RCC 7860 (cell line): ENCODE data around the gene NOL4L.

Source experiments
- DNase-seq: peaks from one replicate; pipeline ENCODE4 v3.0.0-alpha.2; 2015; ENCODE audit warnings: low spot score
- FAIRE-seq: peaks from 2 replicates; lab custom pipeline; 2012; peaks lifted over from hg19 to GRCh38; lab: Jason Lieb, UNC

Gene NOL4L

GRCh38 chr20:32463642-32464400 lies 121.3 kb downstream of the NOL4L start:
- FAIRE-seq, result no peak
- DNase-seq, result no peak

DNA sequence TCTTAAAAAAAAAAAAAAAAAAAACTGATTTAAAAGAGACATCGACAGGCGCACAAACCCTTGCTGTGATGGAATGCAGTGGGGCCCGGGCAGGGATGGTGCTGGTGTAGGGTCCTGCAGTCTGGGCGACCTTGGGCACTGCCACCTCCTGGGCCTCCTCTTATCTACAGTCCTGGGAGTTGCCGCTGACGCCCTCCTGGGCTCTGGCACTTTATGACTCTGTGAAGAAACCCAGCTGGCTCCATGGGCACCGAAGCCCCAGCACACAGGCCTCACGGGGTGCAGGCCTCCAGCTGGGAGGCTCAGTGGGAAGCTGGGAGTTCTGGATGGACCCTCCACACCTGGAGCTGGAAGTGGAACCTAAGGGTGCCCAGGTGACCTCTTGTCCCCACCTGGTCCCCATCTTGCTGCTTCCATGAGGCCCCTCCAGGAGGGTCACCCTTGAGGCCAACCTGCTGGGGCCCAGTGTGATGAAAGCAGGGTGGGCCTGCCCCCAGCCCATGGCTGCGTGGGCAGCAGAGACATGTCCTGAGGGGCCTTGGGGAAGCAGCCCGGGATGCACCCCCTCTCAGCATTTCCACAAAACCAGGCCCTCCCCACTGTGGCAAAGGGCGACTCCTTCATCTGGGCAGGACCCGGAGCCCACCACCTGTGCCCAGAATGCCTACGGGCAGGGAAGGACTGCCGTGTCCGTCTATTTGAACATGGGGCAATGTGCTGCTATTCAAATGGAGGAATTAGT lies 122.1 kb downstream of the NOL4L start:
- DNase-seq, result no peak
- FAIRE-seq, result no peak

DNA sequence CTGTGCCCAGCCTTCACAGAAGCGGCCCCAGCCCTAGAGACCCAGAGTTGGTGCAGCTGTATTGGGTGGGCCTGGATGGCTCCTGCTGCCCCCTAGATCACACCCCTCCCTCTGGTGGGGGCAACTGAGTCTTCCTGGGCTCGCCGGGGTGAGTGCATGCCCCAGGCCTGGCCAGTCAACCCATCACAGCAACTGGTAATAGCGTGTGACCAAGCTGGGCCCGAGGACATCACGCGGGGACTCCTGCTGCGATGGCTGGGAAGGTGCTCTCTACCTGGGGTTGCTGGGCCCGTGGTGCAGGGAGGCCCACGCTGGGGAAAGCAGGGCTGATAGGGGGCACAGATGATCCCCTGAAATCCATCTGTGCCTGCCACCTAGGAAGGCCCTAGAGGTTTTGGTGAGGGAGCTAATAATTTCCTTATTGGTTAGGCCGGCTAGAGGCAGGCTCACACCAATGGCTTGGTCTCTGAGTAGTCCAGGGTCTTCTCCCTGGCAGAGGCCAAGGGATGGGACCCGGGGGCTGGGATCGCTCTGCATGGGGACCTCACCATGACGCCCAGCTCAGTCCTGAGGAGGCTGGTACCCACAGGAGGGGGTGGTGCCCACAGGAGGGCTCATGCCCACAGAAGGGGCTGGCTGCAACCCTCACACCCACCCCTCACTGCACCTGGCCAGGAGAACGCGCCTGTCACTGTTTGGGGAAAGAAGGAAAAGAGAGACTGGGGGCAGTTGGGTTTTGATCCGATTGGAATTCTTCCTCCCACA lies 123.1 kb downstream of the NOL4L start:
- FAIRE-seq (no peak), DNase-seq (no peak)

- FAIRE-seq, result no peak
These were observed 124.3 kb downstream of the NOL4L start for GRCh38 chr20:32460683-32461320.

DNA sequence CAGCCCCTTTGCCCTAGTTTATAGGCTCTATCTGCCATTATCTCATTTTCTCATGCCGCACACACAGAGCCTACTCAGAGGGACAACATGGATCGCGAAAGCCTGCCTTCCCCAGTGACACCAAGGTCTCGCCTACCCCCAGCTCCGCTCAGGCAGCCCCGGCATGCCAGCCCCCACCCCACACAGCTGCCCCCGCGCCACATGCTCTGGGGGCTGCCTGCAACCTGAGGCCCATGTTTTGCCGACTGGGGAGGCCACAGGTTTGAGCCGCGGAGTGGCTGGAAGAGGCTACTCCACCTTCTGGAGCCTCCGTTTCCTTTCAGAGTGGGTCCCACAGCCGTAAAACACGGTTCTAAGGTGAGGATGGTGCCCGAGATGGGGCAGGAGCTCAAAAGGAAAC lies 124.9 kb downstream of the NOL4L start:
- FAIRE-seq (no peak), DNase-seq (no peak)

More at GRCh38 chr20:32460683-32461320, 124.3 kb downstream of the NOL4L start:
- no peak for DNase-seq

DNA sequence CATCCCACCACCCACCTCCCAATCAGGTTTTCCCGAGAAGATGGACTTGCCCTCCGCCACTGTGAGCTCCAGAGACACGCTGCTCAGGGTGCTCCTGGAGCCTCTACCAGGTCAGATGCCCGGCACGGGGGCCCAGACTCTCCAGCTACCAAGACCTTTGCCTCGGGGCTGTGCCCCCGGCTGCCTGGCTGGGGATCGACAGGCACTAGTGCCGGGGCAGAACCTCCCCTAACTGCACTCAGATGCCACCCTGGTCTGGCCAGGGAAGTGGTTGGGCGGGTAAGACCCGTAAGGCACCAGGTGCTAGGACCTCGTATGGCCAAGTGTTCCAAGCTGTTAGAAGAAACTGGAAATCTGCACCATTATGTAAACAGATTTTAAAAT lies 126.3 kb downstream of the NOL4L start:
- FAIRE-seq (no peak), DNase-seq (no peak)

DNA sequence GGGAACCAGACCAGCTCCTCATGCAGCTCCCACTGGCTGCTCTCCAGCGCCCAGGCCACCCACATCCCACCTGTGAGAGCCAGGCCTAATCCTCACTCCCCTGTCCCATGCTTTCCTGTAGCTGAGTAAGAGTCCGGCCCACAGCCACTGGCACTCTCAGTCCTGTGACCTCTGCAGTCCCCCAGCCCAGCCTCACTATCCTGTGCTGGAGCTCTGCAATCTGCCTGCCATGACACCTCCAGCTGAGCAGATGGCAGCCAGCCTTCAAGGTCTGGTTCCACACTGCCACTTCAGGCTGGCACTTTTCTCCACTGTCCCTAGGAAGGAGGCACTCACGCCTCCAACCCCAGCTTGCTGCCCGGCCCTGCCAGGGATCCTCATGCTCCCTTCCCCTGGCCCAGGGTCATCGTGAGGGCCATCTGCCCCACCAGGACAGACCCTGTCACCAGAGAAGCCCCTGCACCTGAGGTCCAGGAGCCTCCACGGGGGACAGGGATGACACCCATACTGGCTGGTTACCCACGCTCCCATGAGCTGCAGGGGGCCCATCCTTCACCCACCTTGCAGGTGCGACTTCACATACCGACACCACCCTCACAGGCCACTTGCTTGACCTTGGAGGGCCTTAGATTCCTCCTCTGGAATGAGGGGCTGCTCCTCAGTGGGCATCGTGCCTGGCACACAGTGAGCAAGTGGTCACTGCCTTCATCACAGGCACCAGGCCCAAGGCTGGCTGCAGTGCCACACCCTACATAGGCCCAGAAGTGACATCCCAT lies 126.9 kb downstream of the NOL4L start:
- FAIRE-seq (no peak), DNase-seq (no peak)

DNA sequence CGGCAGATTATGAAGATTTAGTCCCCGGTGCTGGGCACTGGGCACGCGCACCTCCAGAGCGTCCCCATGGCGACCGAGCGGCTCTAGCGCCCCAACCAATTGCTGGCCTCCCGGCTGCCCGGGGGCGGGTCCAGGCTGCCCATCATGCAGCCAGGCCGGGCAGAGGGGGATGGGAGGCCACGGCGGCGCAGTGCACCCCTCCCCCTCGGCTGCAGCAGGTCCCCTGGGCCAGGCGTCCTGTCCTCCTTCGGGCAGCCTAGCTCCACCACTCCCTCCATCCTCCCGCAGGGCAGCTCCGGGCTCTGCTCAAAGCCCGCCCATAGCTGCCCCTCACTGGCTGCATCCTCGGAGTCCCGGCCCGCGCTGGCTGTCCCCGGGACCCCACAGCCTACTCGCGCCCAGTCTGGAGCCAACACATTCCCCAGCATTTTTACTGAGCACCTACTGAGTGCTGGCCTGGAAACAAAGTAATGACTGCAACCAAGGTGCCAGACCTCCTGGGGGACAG lies 127.6 kb downstream of the NOL4L start:
- peak; percentile 73 for DNase-seq
- no peak for FAIRE-seq

GRCh38 chr20:32456869-32457478 lies 128.2 kb downstream of the NOL4L start:
- FAIRE-seq, result no peak
- DNase-seq, result peak; percentile 70

DNA sequence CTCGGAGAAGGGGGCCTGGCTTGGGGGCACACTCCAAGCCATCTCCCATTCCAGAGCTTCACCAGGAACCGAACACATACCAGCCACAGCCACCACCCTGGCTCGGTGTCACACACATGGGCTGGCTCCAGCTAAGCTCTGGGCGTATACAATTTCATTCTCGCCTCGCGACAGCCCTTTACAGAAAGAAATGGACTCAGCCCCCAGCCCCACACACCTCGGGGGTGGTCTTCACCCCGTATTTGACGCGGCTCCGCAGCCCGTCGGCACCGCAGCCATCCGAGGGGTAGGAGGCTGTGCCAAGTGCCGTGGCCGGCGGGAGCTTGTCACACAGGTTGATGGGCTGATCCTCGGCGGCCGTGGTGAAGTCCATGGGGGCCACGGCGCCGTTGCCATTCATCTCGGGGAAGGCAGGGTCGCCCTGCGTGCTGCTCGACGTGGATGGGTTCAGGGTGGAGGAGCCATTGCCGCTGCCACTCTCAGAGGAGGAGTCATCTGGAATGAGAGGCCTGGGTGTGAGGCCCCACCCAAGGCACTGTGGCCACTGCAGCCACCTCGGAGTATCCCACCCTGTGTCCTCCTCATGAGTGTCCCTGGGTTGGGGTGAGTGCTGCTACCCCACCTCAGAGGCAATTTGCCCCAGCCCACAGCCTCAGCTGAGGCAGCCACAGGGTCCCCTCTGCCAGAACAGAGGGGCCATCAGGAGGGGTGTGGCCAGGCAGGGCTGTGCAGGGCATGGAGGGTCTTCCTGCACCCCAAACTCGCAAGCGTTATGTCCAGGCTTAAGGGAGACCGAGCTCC lies 129.0 kb downstream of the NOL4L start:
- no peak for DNase-seq

GRCh38 chr20:32455171-32455900 lies 129.8 kb downstream of the NOL4L start:
- no peak for DNase-seq
- FAIRE-seq, result no peak

More for the DNA sequence above, 129.0 kb downstream of the NOL4L start:
- FAIRE-seq, result no peak

DNA sequence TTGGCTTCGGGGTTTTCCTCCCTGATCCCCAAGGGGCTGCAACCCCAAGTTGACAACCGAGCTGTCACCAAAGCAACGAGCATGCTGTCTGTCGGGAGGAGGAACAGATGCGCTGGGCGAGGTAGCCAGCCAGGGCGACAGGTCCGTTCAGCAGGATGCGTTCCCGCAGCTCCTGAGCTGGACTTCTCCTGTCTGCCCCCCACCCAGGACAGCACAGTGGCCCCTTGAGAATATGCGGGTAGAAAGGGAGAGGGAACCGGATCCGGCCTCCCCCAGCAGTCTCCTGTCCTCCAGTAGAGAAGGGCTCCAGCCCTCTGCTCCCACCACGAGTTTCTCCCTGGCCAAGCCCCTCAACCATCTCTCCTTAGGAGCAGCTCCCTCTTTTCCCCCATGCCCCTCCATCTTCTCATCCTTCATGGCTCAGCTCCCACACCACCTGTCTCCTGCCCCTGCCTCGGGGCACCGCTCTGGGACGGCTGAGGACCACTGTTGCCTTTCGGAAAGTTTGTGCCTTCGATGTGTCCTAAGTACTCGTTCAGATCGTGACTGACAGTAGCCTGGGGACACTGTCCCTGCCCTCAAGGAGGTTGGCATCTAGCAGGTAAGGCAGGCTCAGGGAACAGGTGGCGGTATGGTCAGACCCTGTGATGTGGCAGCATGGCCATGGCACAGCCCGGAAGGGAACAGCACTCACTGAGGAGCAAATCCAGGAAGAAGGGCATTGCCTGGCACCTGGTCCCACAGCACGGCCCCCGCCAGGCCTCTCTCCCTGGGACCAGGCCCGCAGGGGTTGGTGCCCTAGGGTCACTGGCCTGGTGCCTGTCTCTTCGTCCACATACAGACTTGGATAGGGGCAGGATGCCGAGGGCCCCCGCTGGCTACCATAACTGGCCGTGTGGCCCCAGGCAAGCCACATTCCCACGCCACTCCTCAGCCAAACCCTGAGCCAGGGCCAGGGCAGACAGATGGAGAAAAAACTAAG lies 130.7 kb downstream of the NOL4L start:
- DNase-seq, result no peak
- no peak for FAIRE-seq

GRCh38 chr20:32453467-32454163 lies 131.5 kb downstream of the NOL4L start:
- no peak for FAIRE-seq
- no peak for DNase-seq

GRCh38 chr20:32452776-32453466 lies 132.2 kb downstream of the NOL4L start:
- no peak for FAIRE-seq
- no peak for DNase-seq

DNA sequence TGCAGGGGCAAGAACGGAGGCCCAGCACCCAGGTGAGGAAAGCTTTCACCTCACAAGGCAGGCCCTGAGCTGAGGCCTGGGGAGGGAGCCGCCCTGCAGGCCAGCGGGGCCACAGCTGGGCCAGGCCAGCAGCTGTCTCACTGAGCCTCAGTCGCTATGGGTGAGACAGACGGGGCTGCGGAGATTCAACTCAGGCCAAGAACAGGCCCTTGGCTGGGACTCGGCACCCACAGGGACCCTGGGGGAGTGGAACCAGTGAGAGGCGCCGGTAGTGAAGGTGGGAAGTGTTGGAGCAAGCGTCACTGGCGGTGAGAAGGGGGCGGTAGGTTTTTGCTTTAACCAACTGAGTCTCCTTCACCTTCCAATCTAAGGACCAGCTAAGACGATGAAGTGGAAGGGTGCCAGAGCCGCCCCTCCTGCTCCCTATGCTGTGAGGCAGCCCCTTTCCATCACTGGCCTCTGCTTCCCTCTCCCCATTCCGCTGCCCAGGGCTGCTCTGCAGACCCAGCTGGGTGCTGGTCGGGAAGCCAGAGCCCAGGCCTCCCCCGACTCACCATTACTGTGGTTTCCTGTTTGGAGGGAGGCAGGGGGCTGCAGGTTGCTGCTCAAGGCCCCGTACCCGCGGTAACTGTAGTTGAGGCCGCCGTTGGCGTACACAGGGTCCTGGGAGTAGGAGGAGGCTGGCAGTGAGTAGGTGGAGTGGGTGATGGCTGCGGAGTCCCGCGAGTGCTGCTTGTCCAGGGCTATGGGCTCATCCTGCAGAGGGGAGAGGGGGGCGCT lies 133.3 kb downstream of the NOL4L start:
- DNase-seq, result no peak
- no peak for FAIRE-seq
